Measurements from ENCODE around the gene PI4KB.

- no peak for TF ChIP-seq CTCF (conservative IDR thresholded peaks at IDR 0.05)
- no peak for TF ChIP-seq EZH2 (IDR thresholded peaks at IDR 0.05; ENCODE audit: low read depth)
Observed at GRCh38 chr1:151243683-151244216, 83.5 kb downstream of the PI4KB start.

Measured in PC-9 (cell line).